Activated naive CD4-positive, alpha-beta T cell (primary cell): ENCODE measurements around the gene SLAMF9.

Source experiments
- DNase-seq, 4 experiments: peaks; one replicate each; lab custom pipeline; 2025; lab: John Stamatoyannopoulos, UW

SLAMF9 gene

GRCh38 chr1:159974350-159974965 lies 20.4 kb upstream of the SLAMF9 start:
- DNase-seq: no peak

GRCh38 chr1:159973350-159973940 lies 19.4 kb upstream of the SLAMF9 start:
- DNase-seq: no peak

GRCh38 chr1:159972443-159973205 lies 18.6 kb upstream of the SLAMF9 start:
- no peak for DNase-seq

GRCh38 chr1:159970932-159971342 lies 16.9 kb upstream of the SLAMF9 start:
- no peak for DNase-seq

- no peak for DNase-seq
Measured at GRCh38 chr1:159968901-159969300, 14.9 kb upstream of the SLAMF9 start.

GRCh38 chr1:159965263-159965662 lies 11.2 kb upstream of the SLAMF9 start:
- no peak for DNase-seq

GRCh38 chr1:159964144-159964543 lies 10.1 kb upstream of the SLAMF9 start:
- DNase-seq: no peak

- no peak for DNase-seq
Measured at GRCh38 chr1:159962176-159962575, 8.1 kb upstream of the SLAMF9 start.

GRCh38 chr1:159961636-159962035 lies 7.6 kb upstream of the SLAMF9 start:
- no peak for DNase-seq

GRCh38 chr1:159960721-159961381 lies 6.8 kb upstream of the SLAMF9 start:
- DNase-seq: no peak

GRCh38 chr1:159959451-159959850 lies 5.4 kb upstream of the SLAMF9 start:
- DNase-seq: no peak

GRCh38 chr1:159958719-159959380 lies 4.8 kb upstream of the SLAMF9 start:
- no peak for DNase-seq

- DNase-seq: no peak
Measured at GRCh38 chr1:159957824-159958268, 3.8 kb upstream of the SLAMF9 start.

GRCh38 chr1:159955456-159955855 lies 1.4 kb upstream of the SLAMF9 start:
- no peak for DNase-seq

GRCh38 chr1:159952932-159953331 lies 1.1 kb downstream of the SLAMF9 start:
- no peak for DNase-seq

- no peak for DNase-seq
Measured at GRCh38 chr1:159951551-159951950, 2.5 kb downstream of the SLAMF9 start.

GRCh38 chr1:159951016-159951415 lies 3.0 kb downstream of the SLAMF9 start:
- DNase-seq: no peak

GRCh38 chr1:159949981-159950381 lies 4.1 kb downstream of the SLAMF9 start:
- no peak for DNase-seq

GRCh38 chr1:159949123-159949522 lies 4.9 kb downstream of the SLAMF9 start:
- no peak for DNase-seq

GRCh38 chr1:159947942-159948341 lies 6.1 kb downstream of the SLAMF9 start:
- DNase-seq: no peak

GRCh38 chr1:159946242-159947187 lies 7.5 kb downstream of the SLAMF9 start:
- no peak for DNase-seq
